SH-SY5Y (cell line): Measurements from ENCODE around the gene KCTD16.

Experiments
- GATA2 ChIP-seq: IDR thresholded peaks from 2 replicates; pipeline ENCODE4 v1.6.1; 2011; ENCODE audit warnings: mild to moderate bottlenecking, low read depth, low read length
- GATA3 ChIP-seq: IDR thresholded peaks from 2 replicates; pipeline ENCODE4 v1.6.1; 2011; ENCODE audit warnings: low read depth, mild to moderate bottlenecking, low read length, moderate library complexity

- TF ChIP-seq GATA2 (no peak), GATA3 (no peak)
These were observed 65.8 kb downstream of the KCTD16 start for GRCh38 chr5:144236499-144236898.
